HepG2 (cell line): Measurements from ENCODE around the gene VSNL1. TPM values are rescaled to one million over a fixed set of nuclear protein-coding genes. Genes with fewer than 3 reads are reported as not detected.
A peak's percentile ranks its signal among the peaks of the same experiment; 100 is the strongest.

Experiments
- CEBPB ChIP-seq: IDR thresholded peaks from 2 replicates; pipeline ENCODE4 v1.6.1; 2011; ENCODE audit warnings: low read depth, low read length, improper control_type of control experiment, borderline replicate concordance
- FOXK1 ChIP-seq: sonication (generic); formaldehyde crosslinking; IDR thresholded peaks from 2 replicates; pipeline ENCODE4 v1.4.0; 2020; ENCODE audit warnings: low read depth, missing genetic modification reagents, borderline replicate concordance
- GATAD2A ChIP-seq: IDR thresholded peaks from 2 replicates; pipeline ENCODE4 v1.6.1; 2016
- IRF2 ChIP-seq: IDR thresholded peaks from 2 replicates; pipeline ENCODE4 v1.6.1; 2018; ENCODE audit warnings: missing genetic modification reagents, missing compliant biosample characterization
- KAT7 ChIP-seq: IDR thresholded peaks from 2 replicates; pipeline ENCODE4 v1.6.1; 2018; ENCODE audit warnings: borderline replicate concordance, missing compliant biosample characterization
- KLF12 ChIP-seq: sonication (generic); formaldehyde crosslinking; IDR thresholded peaks from 2 replicates; pipeline ENCODE4 v1.4.0; 2020; ENCODE audit warnings: missing genetic modification reagents, borderline replicate concordance
- KMT2B ChIP-seq: IDR thresholded peaks from 2 replicates; pipeline ENCODE4 v1.6.1; 2016; ENCODE audit warnings: missing genetic modification reagents, missing compliant biosample characterization
- MED8 ChIP-seq: sonication (generic); formaldehyde crosslinking; IDR thresholded peaks from 2 replicates; pipeline ENCODE4 v1.8.1; 2023; ENCODE audit warnings: mild to moderate bottlenecking, missing genetic modification reagents; ENCODE audit not compliant: insufficient replicate concordance
- MLX ChIP-seq: IDR thresholded peaks from 2 replicates; pipeline ENCODE4 v1.6.1; 2016
- NFIC ChIP-seq: IDR thresholded peaks from 2 replicates; pipeline ENCODE4 v1.6.1; 2012; ENCODE audit warnings: mild to moderate bottlenecking, low read length, inconsistent platforms
- POLR2G ChIP-seq: fragments of 200-400 bp; formaldehyde crosslinking; IDR thresholded peaks from 2 replicates; pipeline ENCODE4 v1.6.1; 2018; ENCODE audit warnings: mild to moderate bottlenecking, low read depth, low read length, moderate library complexity
- SAP130 ChIP-seq: IDR thresholded peaks from 2 replicates; pipeline ENCODE4 v1.6.1; 2016; ENCODE audit warnings: low read depth
- TFAP4 ChIP-seq: sonication (generic); IDR thresholded peaks from 2 replicates; pipeline ENCODE4 v1.6.1; 2016; ENCODE audit warnings: low read depth, borderline replicate concordance
- TMF1 ChIP-seq: sonication (generic); formaldehyde crosslinking; IDR thresholded peaks from 2 replicates; pipeline ENCODE4 v1.8.1; 2022; ENCODE audit warnings: low read depth, missing genetic modification reagents
- ZBTB40 ChIP-seq, 2 experiments: fragments of 450-650 bp in 1 of 2; sonication (generic) in 1 of 2; formaldehyde crosslinking in 1 of 2; IDR thresholded peaks; 2 replicates each; pipeline versions ENCODE4 v1.6.1 to v1.8.0; 2016 to 2022; ENCODE audit warnings: antibody characterized with exemption in 1 of 2, mild to moderate bottlenecking in 1 of 2, missing genetic modification reagents in 1 of 2
- ZFP37 ChIP-seq: sonication (generic); formaldehyde crosslinking; IDR thresholded peaks from 2 replicates; pipeline ENCODE4 v1.4.0; 2020; ENCODE audit warnings: missing genetic modification reagents, borderline replicate concordance
- ZNF709 ChIP-seq: sonication (generic); formaldehyde crosslinking; IDR thresholded peaks from 2 replicates; pipeline ENCODE4 v1.5.0; 2020; ENCODE audit warnings: mild to moderate bottlenecking, missing genetic modification reagents
- ZNF792 ChIP-seq: IDR thresholded peaks from 2 replicates; pipeline ENCODE4 v1.6.1; 2016
- polyA plus RNA-seq, 8 experiments: library from polyadenylated mRNA; depleted of rRNA in 3 of 8; stranded (reverse) in 7 of 8; unstranded in 1 of 8; fragments of >200 nt; fragmentation: Illumina TruSeq in 4 of 8; extraction: Trizol in 4 of 8; gene quantifications; 2 replicates each; pipeline versions ENCODE4 v1.2.1 to v1.2.3, GENCODE V29; 2011 to 2016; ENCODE audit warnings: low read depth in 4 of 8, missing spikeins in 1 of 8, mixed read lengths in 1 of 8; ENCODE audit not compliant: insufficient read depth in 1 of 8
- total RNA-seq, 5 experiments: library from RNA; depleted of rRNA; stranded (reverse); fragments of >200 nt; fragmentation: Illumina TruSeq; extraction: Trizol; gene quantifications; 2 replicates each; pipeline ENCODE4 v1.2.3, GENCODE V29; 2016; ENCODE audit warnings: low read depth in 1 of 5

Gene VSNL1
- total and polyA plus RNA-seq, 2 of the 13 experiments (the other 11 are each of a cell fraction or from before 2014, with no cell fraction given): 63.2 to 95.9 TPM

GRCh38 chr2:17544256-17544655 lies 3.8 kb downstream of the VSNL1 start (continued):
- TF ChIP-seq ZBTB40 (IDR thresholded peaks at IDR 0.05) (no peak), ZBTB40 (CRISPR knock-in tag; IDR thresholded peaks at IDR 0.05) (no peak), ZNF792 (CRISPR knock-in tag) (no peak), ZFP37 (CRISPR knock-in tag) (no peak), SAP130 (peak; percentile 35; the same call in 1 of the 2 replicates), TMF1 (CRISPR knock-in tag) (no peak), IRF2 (CRISPR knock-in tag) (no peak), FOXK1 (CRISPR knock-in tag) (peak; percentile 12; the same call in 1 of the 2 replicates), TFAP4 (no peak), POLR2G (no peak), KMT2B (CRISPR knock-in tag) (0 out of 2 replicates have a peak, but pooled peaks have one; percentile 37), MLX (peak; percentile 72; the same call in 1 of the 2 replicates), KLF12 (CRISPR knock-in tag) (no peak), MED8 (no peak), ZNF709 (CRISPR knock-in tag) (no peak), KAT7 (CRISPR knock-in tag) (0 out of 2 replicates have a peak, but pooled peaks have one; percentile 42), GATAD2A (peak; percentile 56), NFIC (peak; percentile 26; the same call in 1 of the 2 replicates), CEBPB (peak; percentile 53; the same call in 1 of the 2 replicates)
